Loucy (cell line): ENCODE results near the gene TMEM269.

Experiments used
- H2AFZ ChIP-seq: fragments of 200-600 bp; sonication (generic); 2 replicates; pipeline ENCODE4 v1.6.0; 2016; ENCODE audit warnings: antibody characterized with exemption, mild to moderate bottlenecking, low read length, moderate library complexity
- H3F3A ChIP-seq: fragments of 200-600 bp; 2 replicates; pipeline ENCODE4 v1.6.0; 2016; ENCODE audit warnings: antibody characterized with exemption, low read depth, mild to moderate bottlenecking
- H3K27me3 ChIP-seq: fragments of 200-600 bp; sonication (generic); 2 replicates; pipeline ENCODE4 v1.6.1; 2014; ENCODE audit warnings: low read length, mild to moderate bottlenecking; ENCODE audit not compliant: insufficient read depth, poor library complexity, severe bottlenecking
- H3K36me3 ChIP-seq: fragments of 200-600 bp; sonication (generic); 2 replicates; pipeline ENCODE4 v1.6.1; 2016; ENCODE audit warnings: low read length; ENCODE audit not compliant: insufficient read depth
- H3K4me1 ChIP-seq: fragments of 200-600 bp; sonication (generic); 2 replicates; pipeline ENCODE4 v1.5.1; 2014; ENCODE audit warnings: low read length, mild to moderate bottlenecking; ENCODE audit not compliant: insufficient read depth, poor library complexity, severe bottlenecking
- H3K4me2 ChIP-seq: fragments of 200-600 bp; sonication (generic); 2 replicates; pipeline ENCODE4 v1.6.0; 2014; ENCODE audit warnings: antibody characterized with exemption, low read length, low read depth, mild to moderate bottlenecking; ENCODE audit not compliant: poor library complexity, severe bottlenecking
- H3K4me3 ChIP-seq: fragments of 200-600 bp; sonication (generic); 2 replicates; pipeline ENCODE4 v1.5.1; 2014; ENCODE audit warnings: low read length, mild to moderate bottlenecking, mixed read lengths; ENCODE audit not compliant: poor library complexity, severe bottlenecking
- H3K79me2 ChIP-seq: fragments of 200-600 bp; sonication (generic); 2 replicates; pipeline ENCODE4 v1.6.1; 2014; ENCODE audit warnings: low read length; ENCODE audit not compliant: insufficient read depth
- H3K9ac ChIP-seq: fragments of 200-600 bp; sonication (generic); 2 replicates; pipeline ENCODE4 v1.6.0; 2014; ENCODE audit warnings: mild to moderate bottlenecking, low read depth, low read length, moderate library complexity; ENCODE audit not compliant: poor library complexity, severe bottlenecking
- H3K9me2 ChIP-seq: fragments of 200-600 bp; sonication (generic); replicated peaks from 2 replicates; pipeline ENCODE4 v1.6.1; 2016; ENCODE audit warnings: low read depth, low read length, mixed read lengths
- H3K9me3 ChIP-seq: fragments of 200-600 bp; sonication (generic); 2 replicates; pipeline ENCODE4 v1.6.1; 2014; ENCODE audit warnings: mild to moderate bottlenecking, antibody characterized with exemption, low read length, low read depth; ENCODE audit not compliant: insufficient read depth
- H4K20me1 ChIP-seq: fragments of 200-600 bp; sonication (generic); 2 replicates; pipeline ENCODE4 v1.6.0; 2014; ENCODE audit warnings: antibody characterized with exemption, low read length, mild to moderate bottlenecking; ENCODE audit not compliant: insufficient read depth, poor library complexity, severe bottlenecking
- CTCF ChIP-seq: fragments of 200-600 bp; sonication (generic); conservative IDR thresholded peaks from 2 replicates; pipeline ENCODE4 v1.5.1; 2014; ENCODE audit warnings: mild to moderate bottlenecking, antibody characterized with exemption, low read length
- EZH2phosphoT487 ChIP-seq: fragments of 200-600 bp; IDR thresholded peaks from 2 replicates; pipeline ENCODE4 v1.6.1; 2018; ENCODE audit warnings: antibody characterized with exemption, mild to moderate bottlenecking, moderate library complexity, borderline replicate concordance

Gene TMEM269

GRCh38 chr1:42824481-42825035, 39.8 kb downstream of the TMEM269 start:
- Histone ChIP-seq H3K9me3 (no peaks in the 10 kb centered on the region), H3K27me3 (no peaks in the 10 kb centered on the region), H3K9ac (no peak overlapping the region), H4K20me1 (no peaks in the 10 kb centered on the region), H3F3A (no peaks in the 10 kb centered on the region), H3K4me1 (peaks cover 17% of the 10 kb centered on the region), H3K79me2 (no peaks in the 10 kb centered on the region), H3K9me2 (no peaks in the 10 kb centered on the region), H2AFZ (no peak overlapping the region), H3K36me3 (no peaks in the 10 kb centered on the region), H3K4me2 (no peak overlapping the region), H3K4me3 (no peak overlapping the region)
- TF ChIP-seq EZH2phosphoT487, result no peak
- TF ChIP-seq CTCF, result no peak

- Histone ChIP-seq H3K36me3 (no peaks in the 10 kb centered on the region), H3K27me3 (no peaks in the 10 kb centered on the region), H3K4me3 (no peak overlapping the region), H3K9me2 (no peaks in the 10 kb centered on the region), H4K20me1 (no peaks in the 10 kb centered on the region), H3K4me1 (peaks cover 17% of the 10 kb centered on the region), H3K9ac (no peak overlapping the region), H3F3A (no peaks in the 10 kb centered on the region), H3K9me3 (no peaks in the 10 kb centered on the region), H2AFZ (no peak overlapping the region), H3K79me2 (no peaks in the 10 kb centered on the region), H3K4me2 (no peak overlapping the region)
- TF ChIP-seq CTCF (no peak), EZH2phosphoT487 (no peak)
These were observed 40.5 kb downstream of the TMEM269 start for GRCh38 chr1:42825036-42825851.

GRCh38 chr1:42830631-42831030, 45.8 kb downstream of the TMEM269 start:
- H3K79me2 ChIP-seq, result no peaks in the 10 kb centered on the region
- no peak overlapping the region for H3K4me3 ChIP-seq
- H3F3A ChIP-seq, result no peaks in the 10 kb centered on the region
- no peaks in the 10 kb centered on the region for H3K27me3 ChIP-seq
- H3K4me2 ChIP-seq, result no peak overlapping the region
- no peak for TF ChIP-seq EZH2phosphoT487
- no peak for TF ChIP-seq CTCF
- no peaks in the 10 kb centered on the region for H3K9me3 ChIP-seq
- H2AFZ ChIP-seq, result no peak overlapping the region
- H3K9ac ChIP-seq, result no peak overlapping the region
- no peaks in the 10 kb centered on the region for H3K4me1 ChIP-seq
- H4K20me1 ChIP-seq, result no peaks in the 10 kb centered on the region
- H3K9me2 ChIP-seq, result no peaks in the 10 kb centered on the region
- no peaks in the 10 kb centered on the region for H3K36me3 ChIP-seq
